Right ventricle myocardium inferior (tissue), 1 donor: ENCODE results near the gene PPP1R9B. TPM values are rescaled to one million over a fixed set of nuclear protein-coding genes. Genes with fewer than 3 reads are reported as not detected.

Experiments
- ATAC-seq: fragments of 200-7000 bp; cut with Tn5 transposase; one replicate; pipeline ENCODE4 v1.9.1; 2020; ENCODE audit warnings: mild to moderate bottlenecking, moderate library complexity
- DNase-seq: peaks from one replicate; pipeline ENCODE4 v3.0.0; 2021; ENCODE audit errors: missing footprints
- intact Hi-C: fragments of 100-400 bp; cut with DNase I; formaldehyde crosslinking; loops from one replicate; pipeline ENCODE4 v1.11.0; 2022
- long read RNA-seq: library from polyadenylated mRNA; unstranded; transcript quantifications from one replicate; pipeline ENCODE4 v2.0.0, GENCODE V29; 2021
- total RNA-seq: library from RNA; stranded (reverse); fragmentation: NEBNext Ultra II Directional; extraction: Animal tissue kit (Norgen Biotek cat#: 25700); gene quantifications from one replicate; pipeline ENCODE4 v1.2.1, GENCODE V29; 2021
- donor health status: DM: no; HTN: yes; CAD: no; lungs with severe emphysema.

PPP1R9B gene
- 38.4 TPM for total RNA-seq
- long read RNA-seq, full-length matches to known transcripts, result 2 of 4 reads
- long read RNA-seq, partial matches to known transcripts, result 0 of 4 reads
- long read RNA-seq, other reads (novel, unspliced or antisense), result 2 of 4 reads

- no peak for DNase-seq
- no peak for ATAC-seq
- intact Hi-C loops, result loop anchor here (5.0 kb wide), 2 partner anchors 38 to 363 kb away; partner anchors contain the start of gene KAT7
These were observed at the start of gene PPP1R9B for GRCh38 chr17:50150354-50151040. Gene PPP1R9B (minus strand): TSS chr17:50150677. CDS start chr17:50150513, 164 bp downstream.

- intact Hi-C loops, result loop anchor here (1.0 kb wide), 3 partner anchors 73 to 105 kb away; partner anchors contain the start of gene PDK2
- ATAC-seq (peak; percentile 94), DNase-seq (peak; percentile 93)
These were observed 49.5 kb upstream of the PPP1R9B start for GRCh38 chr17:50199803-50200456.

GRCh38 chr17:50199211-50199802 lies 48.8 kb upstream of the PPP1R9B start:
- intact Hi-C loops, result no loop called here
- peak; percentile 45 for DNase-seq
- no peak for ATAC-seq

GRCh38 chr17:50198026-50198669 lies 47.7 kb upstream of the PPP1R9B start:
- ATAC-seq, result no peak
- DNase-seq, result peak; percentile 70
- intact Hi-C loops, result loop anchor here (1.0 kb wide), 1 partner anchor 29 kb away; no protein-coding TSS in a partner anchor

- peak; percentile 22 for DNase-seq
- no peak for ATAC-seq
- intact Hi-C loops, result no loop called here
These were observed 46.3 kb upstream of the PPP1R9B start for GRCh38 chr17:50196826-50197225.

GRCh38 chr17:50196036-50196435 lies 45.6 kb upstream of the PPP1R9B start:
- ATAC-seq, result no peak
- peak; percentile 43 for DNase-seq
- intact Hi-C loops, result no loop called here

- DNase-seq, result peak; percentile 60
- intact Hi-C loops, result no loop called here
- no peak for ATAC-seq
These were observed 44.7 kb upstream of the PPP1R9B start for GRCh38 chr17:50194934-50195865.

GRCh38 chr17:50194140-50194933 lies 43.9 kb upstream of the PPP1R9B start:
- intact Hi-C loops, result no loop called here
- no peak for ATAC-seq
- DNase-seq, result peak; percentile 63

- intact Hi-C loops, result no loop called here
- no peak for DNase-seq
- no peak for ATAC-seq
These were observed 42.3 kb upstream of the PPP1R9B start for GRCh38 chr17:50192618-50193291.

- no peak for DNase-seq
These were observed 41.7 kb upstream of the PPP1R9B start for GRCh38 chr17:50192144-50192617.

GRCh38 chr17:50191359-50192143 lies 41.1 kb upstream of the PPP1R9B start:
- DNase-seq, result no peak
- intact Hi-C loops, result no loop called here

More at GRCh38 chr17:50192144-50192617, 41.7 kb upstream of the PPP1R9B start:
- intact Hi-C loops, result no loop called here
- ATAC-seq, result no peak

GRCh38 chr17:50190603-50191358 lies 40.3 kb upstream of the PPP1R9B start:
- ATAC-seq (no peak), DNase-seq (no peak)
- intact Hi-C loops, result no loop called here

More at GRCh38 chr17:50191359-50192143, 41.1 kb upstream of the PPP1R9B start:
- no peak for ATAC-seq

- ATAC-seq, result no peak
- no peak for DNase-seq
- intact Hi-C loops, result no loop called here
These were observed 39.8 kb upstream of the PPP1R9B start for GRCh38 chr17:50190293-50190602.

GRCh38 chr17:50189550-50190292 lies 39.2 kb upstream of the PPP1R9B start:
- no peak for ATAC-seq
- no peak for DNase-seq
- intact Hi-C loops, result no loop called here
